CD4-positive, alpha-beta T cell (primary cell): ENCODE data around the gene CHRDL2. TPM values are rescaled to one million over a fixed set of nuclear protein-coding genes. Genes with fewer than 3 reads are reported as not detected.

Experiments
- ATAC-seq: fragments of 200-7000 bp; cut with Tn5 transposase; one replicate; pipeline ENCODE4 v1.10.0; 2022; ENCODE audit warnings: mild to moderate bottlenecking; ENCODE audit not compliant: poor library complexity
- CTCF ChIA-PET: fragments of 350-600 bp; sonication (Branson Sonifier 250); formaldehyde crosslinking; loops from one replicate; lab custom pipeline; 2021; ENCODE audit warnings: antibody characterized with exemption, inconsistent platforms; lab: Charles Lee
- POLR2A ChIA-PET: fragments of 350-600 bp; sonication (Branson Sonifier 250); formaldehyde crosslinking; loops from one replicate; lab custom pipeline; 2021; ENCODE audit warnings: antibody characterized with exemption, inconsistent platforms; lab: Charles Lee
- DNase-seq, 14 experiments: peaks; one replicate each; pipeline ENCODE4 v3.0.0-alpha.2; 2013 to 2020; ENCODE audit warnings: mixed read lengths in 2 of 14
- H3K27ac ChIP-seq, 2 donors: one replicate each; pipeline versions ENCODE4 v1.5.1 to v1.7.0; 2013; ENCODE audit warnings: low read length in 2 of 2, low read depth in 1 of 2, mild to moderate bottlenecking in 1 of 2
- H3K27me3 ChIP-seq, 2 experiments: 1 replicate in 1 of 2; 2 replicates in 1 of 2; pipeline versions ENCODE4 v1.6.1 to v1.7.0; 2013; ENCODE audit warnings: low read length in 2 of 2, control low read depth in 1 of 2, mild to moderate bottlenecking in 1 of 2, moderate library complexity in 1 of 2; ENCODE audit not compliant: insufficient read depth in 2 of 2, control insufficient read depth in 1 of 2
- H3K36me3 ChIP-seq: one replicate; pipeline ENCODE4 v1.6.1; 2013; ENCODE audit warnings: low read length, control low read depth; ENCODE audit not compliant: insufficient read depth
- H3K4me1 ChIP-seq: one replicate; pipeline ENCODE4 v1.6.1; 2013; ENCODE audit warnings: low read length, control low read depth; ENCODE audit not compliant: insufficient read depth
- H3K4me3 ChIP-seq: one replicate; pipeline ENCODE4 v1.5.1; 2013; ENCODE audit warnings: mild to moderate bottlenecking, low read length, moderate library complexity
- H3K9me3 ChIP-seq, 2 experiments: 1 replicate in 1 of 2; 2 replicates in 1 of 2; pipeline versions ENCODE4 v1.6.1 to v1.7.0; 2013; ENCODE audit warnings: low read length in 2 of 2, mild to moderate bottlenecking in 2 of 2, control low read depth in 1 of 2, moderate library complexity in 1 of 2; ENCODE audit not compliant: control insufficient read depth in 1 of 2, insufficient read depth in 1 of 2
- H3K27ac Mint-ChIP-seq: one replicate; pipeline ENCODE4 v1.8.0; 2020; ENCODE audit warnings: mixed read lengths
- H3K27me3 Mint-ChIP-seq: one replicate; pipeline ENCODE4 v1.8.0; 2021; ENCODE audit warnings: mixed read lengths
- H3K36me3 Mint-ChIP-seq: one replicate; pipeline ENCODE4 v1.8.0; 2021; ENCODE audit warnings: low read depth, mixed read lengths
- H3K4me1 Mint-ChIP-seq: one replicate; pipeline ENCODE4 v1.8.0; 2021; ENCODE audit warnings: low read depth, mixed read lengths
- H3K4me3 Mint-ChIP-seq: one replicate; pipeline ENCODE4 v1.8.0; 2020; ENCODE audit warnings: mild to moderate bottlenecking, mixed read lengths
- H3K9me3 Mint-ChIP-seq: one replicate; pipeline ENCODE4 v1.8.0; 2020; ENCODE audit warnings: mixed read lengths
- intact Hi-C, 2 experiments: fragments of 100-400 bp; cut with DNase I in 1 of 2; cut with micrococcal nuclease in 1 of 2; formaldehyde crosslinking; loops; one replicate each; pipeline versions ENCODE4 v1.15.1 to v1.9.0; 2023 to 2025; cut with DNase I, micrococcal nuclease
- total RNA-seq, 174 experiments: library from RNA in 2 of 174; stranded (reverse) in 2 of 174; gene quantifications; one replicate each; pipeline ENCODE4 v1.2.3 and lab custom pipeline; 2021 to 2026
- TF ChIP-seq, protein P1 (sequence below): fragments of 200-600 bp; IDR thresholded peaks from one replicate; pipeline ENCODE4 v1.8.0; 2022; ENCODE audit warnings: antibody characterized with exemption, mild to moderate bottlenecking

CHRDL2 gene
- total RNA-seq, 2 experiments from 2014 or later = not detected

- TF ChIP-seq, protein P1, sequence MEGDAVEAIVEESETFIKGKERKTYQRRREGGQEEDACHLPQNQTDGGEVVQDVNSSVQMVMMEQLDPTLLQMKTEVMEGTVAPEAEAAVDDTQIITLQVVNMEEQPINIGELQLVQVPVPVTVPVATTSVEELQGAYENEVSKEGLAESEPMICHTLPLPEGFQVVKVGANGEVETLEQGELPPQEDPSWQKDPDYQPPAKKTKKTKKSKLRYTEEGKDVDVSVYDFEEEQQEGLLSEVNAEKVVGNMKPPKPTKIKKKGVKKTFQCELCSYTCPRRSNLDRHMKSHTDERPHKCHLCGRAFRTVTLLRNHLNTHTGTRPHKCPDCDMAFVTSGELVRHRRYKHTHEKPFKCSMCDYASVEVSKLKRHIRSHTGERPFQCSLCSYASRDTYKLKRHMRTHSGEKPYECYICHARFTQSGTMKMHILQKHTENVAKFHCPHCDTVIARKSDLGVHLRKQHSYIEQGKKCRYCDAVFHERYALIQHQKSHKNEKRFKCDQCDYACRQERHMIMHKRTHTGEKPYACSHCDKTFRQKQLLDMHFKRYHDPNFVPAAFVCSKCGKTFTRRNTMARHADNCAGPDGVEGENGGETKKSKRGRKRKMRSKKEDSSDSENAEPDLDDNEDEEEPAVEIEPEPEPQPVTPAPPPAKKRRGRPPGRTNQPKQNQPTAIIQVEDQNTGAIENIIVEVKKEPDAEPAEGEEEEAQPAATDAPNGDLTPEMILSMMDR = no peak
- Histone ChIP-seq H3K36me3 (no peaks in the 10 kb centered on the region), H3K4me1 (no peaks in the 10 kb centered on the region), H3K27me3 (no peaks in the 10 kb centered on the region), H3K4me3 (no peak overlapping the region), H3K27ac (no peak overlapping the region), H3K9me3 (no peaks in the 10 kb centered on the region)
- Mint-ChIP-seq H3K4me1 (no peaks in the 10 kb centered on the region), H3K27ac (no peak overlapping the region), H3K36me3 (no peaks in the 10 kb centered on the region), H3K27me3 (no peaks in the 10 kb centered on the region), H3K9me3 (no peaks in the 10 kb centered on the region), H3K4me3 (no peak overlapping the region)
- ChIA-PET CTCF (interaction anchor here (0.8 kb wide), 1 partner anchor 15 kb away, joined by 3 read pairs; no protein-coding TSS in a partner anchor), POLR2A (no interaction called here)
- no peak for DNase-seq
- intact Hi-C loops = no loop called here
- no peak for ATAC-seq
These were observed 13.8 kb downstream of the CHRDL2 start for GRCh38 chr11:74717221-74717969.

- ChIA-PET POLR2A (no interaction called here), CTCF (interaction anchor here (1.0 kb wide), 1 partner anchor 13 kb away, joined by 4 read pairs; no protein-coding TSS in a partner anchor)
- ATAC-seq (no peak), DNase-seq (no peak)
- H3K4me1 Mint-ChIP-seq = no peaks in the 10 kb centered on the region
- no peak overlapping the region for H3K27ac ChIP-seq
- H3K27me3 ChIP-seq = no peaks in the 10 kb centered on the region
- no peaks in the 10 kb centered on the region for H3K36me3 Mint-ChIP-seq
- TF ChIP-seq, protein P1 = no peak
- no peaks in the 10 kb centered on the region for H3K9me3 Mint-ChIP-seq
- no peak overlapping the region for H3K27ac Mint-ChIP-seq
- no peaks in the 10 kb centered on the region for H3K36me3 ChIP-seq
- no peak overlapping the region for H3K4me3 ChIP-seq
- no peak overlapping the region for H3K4me3 Mint-ChIP-seq
- intact Hi-C loops = no loop called here
- no peaks in the 10 kb centered on the region for H3K27me3 Mint-ChIP-seq
- no peaks in the 10 kb centered on the region for H3K4me1 ChIP-seq
- H3K9me3 ChIP-seq = no peaks in the 10 kb centered on the region
These were observed 16.3 kb downstream of the CHRDL2 start for GRCh38 chr11:74714904-74715303.

GRCh38 chr11:74713686-74714085 is 17.5 kb downstream of the CHRDL2 start:
- no peaks in the 10 kb centered on the region for H3K36me3 ChIP-seq
- no peaks in the 10 kb centered on the region for H3K27me3 ChIP-seq
- no peaks in the 10 kb centered on the region for H3K4me1 Mint-ChIP-seq
- no peaks in the 10 kb centered on the region for H3K9me3 Mint-ChIP-seq
- no peak overlapping the region for H3K4me3 ChIP-seq
- H3K4me3 Mint-ChIP-seq = no peak overlapping the region
- H3K27ac ChIP-seq = no peak overlapping the region
- intact Hi-C loops = no loop called here
- ATAC-seq = no peak
- DNase-seq = no peak
- TF ChIP-seq, protein P1 = no peak
- no peaks in the 10 kb centered on the region for H3K9me3 ChIP-seq
- no peaks in the 10 kb centered on the region for H3K4me1 ChIP-seq
- H3K27ac Mint-ChIP-seq = no peak overlapping the region
- H3K27me3 Mint-ChIP-seq = no peaks in the 10 kb centered on the region
- ChIA-PET CTCF (no interaction called here), POLR2A (no interaction called here)
- no peaks in the 10 kb centered on the region for H3K36me3 Mint-ChIP-seq
